NCI-H128 (cell line): Measurements from ENCODE around the gene S100B.

Experiments
- DNase-seq: peaks from one replicate; lab custom pipeline; 2025; ENCODE audit not compliant: unreplicated experiment; lab: John Stamatoyannopoulos, UW

Gene S100B

DNA sequence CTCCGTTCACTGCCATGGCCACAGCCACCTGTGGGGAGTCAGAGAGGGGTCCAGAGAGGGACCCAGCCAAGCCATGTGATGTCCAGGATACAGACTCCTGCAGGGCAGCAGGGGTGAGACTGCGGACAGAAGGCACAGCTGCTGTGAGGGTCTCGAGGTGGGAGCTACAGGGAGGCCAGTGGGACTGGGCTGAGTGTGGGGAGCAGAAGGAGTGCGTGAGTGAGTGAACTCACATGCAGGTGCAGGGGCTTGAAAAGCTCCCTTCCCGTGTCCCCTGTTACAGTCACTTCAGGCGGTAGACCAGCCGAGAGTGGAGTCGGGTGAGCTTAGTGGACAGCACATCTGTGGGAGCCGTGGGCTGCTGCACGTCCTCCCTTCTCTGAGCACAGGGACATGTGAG is 42.4 kb downstream of the S100B start:
- DNase-seq = no peak

DNA sequence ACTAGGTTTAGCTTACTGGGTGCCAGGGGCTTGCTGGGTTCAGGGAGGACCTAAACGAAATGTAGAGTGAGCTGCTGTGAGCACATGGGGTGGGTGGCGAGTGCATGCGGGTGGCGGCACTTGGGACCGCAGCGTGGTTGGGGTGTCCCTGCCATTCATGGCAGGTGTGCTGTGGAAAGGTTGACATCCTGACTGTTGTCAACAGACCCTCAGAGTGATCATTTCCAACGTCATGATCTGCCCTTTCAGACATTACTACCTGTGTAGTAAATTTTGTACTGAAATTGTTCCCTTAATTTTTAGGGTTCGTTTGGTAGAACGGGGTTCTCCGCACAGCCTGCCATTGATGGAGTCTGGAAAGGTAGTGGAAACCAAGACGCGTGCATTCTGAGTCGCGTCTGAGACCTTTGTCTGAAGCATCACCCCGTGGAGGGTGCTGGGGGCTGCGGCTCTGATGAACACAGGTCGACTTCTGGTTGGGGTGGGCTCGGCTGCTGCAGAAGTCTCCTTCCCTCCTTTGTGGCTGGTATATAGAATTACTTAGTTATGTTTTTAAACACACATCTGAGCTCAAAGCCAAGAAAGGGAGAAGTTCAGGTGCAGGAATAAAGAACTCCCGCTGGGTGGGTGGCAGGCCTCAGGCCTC is 43.3 kb downstream of the S100B start:
- no peak for DNase-seq

DNA sequence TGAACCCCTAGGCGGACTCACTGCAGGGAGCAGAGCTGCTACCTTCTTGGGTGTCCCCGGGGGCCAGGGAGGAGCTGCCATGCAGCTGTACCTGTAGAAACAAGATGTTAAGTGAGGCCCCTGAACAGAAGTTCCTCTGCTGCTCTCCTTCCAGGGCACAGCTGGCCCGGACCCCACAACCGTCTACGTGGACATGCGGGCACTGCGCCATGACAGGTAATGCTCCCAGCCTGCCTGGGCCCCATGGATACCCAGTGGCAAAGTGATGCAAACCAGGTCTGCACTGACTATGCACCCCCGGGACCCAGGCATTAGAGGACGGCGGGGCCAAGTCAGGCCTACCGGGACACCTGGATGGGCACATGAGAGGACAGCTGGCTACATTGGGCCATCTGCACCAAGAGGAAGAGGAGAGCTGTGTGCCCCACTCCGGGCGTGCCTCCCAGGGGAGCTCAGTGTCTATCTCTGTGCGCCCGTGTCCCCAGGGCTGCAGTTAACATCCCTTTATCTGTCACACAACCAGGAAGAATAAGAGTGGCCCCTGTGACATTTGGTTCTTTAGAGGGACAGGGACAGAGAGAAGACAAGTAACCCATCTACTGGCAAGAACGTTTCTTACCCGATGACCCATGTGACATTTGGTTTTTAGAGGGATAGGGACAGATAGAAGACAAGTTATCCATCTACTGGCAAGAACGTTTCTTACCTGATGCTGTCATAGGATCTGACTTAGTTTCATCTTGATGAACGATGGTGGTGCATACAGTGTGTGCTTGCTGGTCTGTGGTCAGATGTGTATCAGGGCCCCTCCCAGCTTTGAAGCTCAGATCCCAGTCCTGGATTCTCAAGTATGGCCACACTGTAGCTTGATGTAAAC is 44.1 kb downstream of the S100B start:
- DNase-seq = no peak

DNA sequence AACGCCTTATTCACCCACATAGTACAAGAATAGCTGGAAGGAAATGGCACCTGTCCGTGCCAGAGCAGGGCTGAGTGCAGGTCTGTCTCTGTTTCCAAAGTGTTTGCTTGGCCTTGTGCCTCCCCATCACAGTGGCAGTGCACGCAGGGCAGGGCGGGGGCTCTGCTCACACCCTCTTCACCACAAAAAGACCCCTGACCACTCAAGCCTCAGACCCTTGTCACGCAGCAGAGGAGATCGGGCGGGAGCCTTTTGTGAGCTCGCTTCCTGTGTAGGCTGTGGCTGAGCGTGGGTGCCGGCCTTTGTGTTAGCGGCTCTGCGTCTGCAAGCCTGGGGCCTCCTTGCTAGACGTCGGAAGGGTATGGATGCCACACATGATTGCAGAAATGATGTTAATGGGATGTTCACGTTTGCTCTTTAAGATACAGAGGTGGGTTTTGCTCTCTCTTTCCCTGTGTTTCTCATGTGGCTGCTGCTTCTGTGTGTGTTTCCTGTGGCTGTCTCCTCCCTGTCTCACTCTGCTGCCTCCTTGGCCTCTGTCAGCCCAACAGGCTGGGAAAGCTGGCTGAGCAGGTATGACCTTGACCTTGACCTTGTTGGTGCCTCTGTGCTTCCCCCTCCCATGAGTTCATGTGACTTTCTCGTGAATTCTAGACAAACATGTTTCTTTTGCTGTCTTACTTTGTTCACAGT is 45.4 kb downstream of the S100B start:
- no peak for DNase-seq

DNA sequence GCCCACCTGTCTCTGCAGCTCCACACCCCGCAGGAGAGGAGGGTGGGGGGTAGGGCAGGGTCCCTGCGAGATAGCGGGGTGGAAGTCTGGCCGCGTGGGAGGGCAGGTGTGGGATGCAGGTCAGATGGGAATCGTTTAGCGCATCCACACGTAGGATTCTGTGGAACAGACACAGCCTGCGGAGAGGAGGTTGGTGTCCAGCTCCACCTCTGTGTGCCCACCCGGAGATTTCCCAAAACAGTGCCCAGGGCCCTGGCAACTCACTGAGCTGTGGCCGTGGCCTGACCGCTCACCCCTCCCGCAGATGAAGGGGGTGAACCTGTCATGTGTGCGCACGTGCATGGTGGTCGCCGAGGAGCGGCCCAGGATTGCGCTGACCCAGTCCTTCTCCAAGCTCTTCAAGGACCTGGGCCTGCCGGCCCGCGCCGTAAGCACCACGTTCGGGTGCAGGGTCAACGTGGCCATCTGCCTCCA is 46.9 kb downstream of the S100B start:
- DNase-seq = no peak

DNA sequence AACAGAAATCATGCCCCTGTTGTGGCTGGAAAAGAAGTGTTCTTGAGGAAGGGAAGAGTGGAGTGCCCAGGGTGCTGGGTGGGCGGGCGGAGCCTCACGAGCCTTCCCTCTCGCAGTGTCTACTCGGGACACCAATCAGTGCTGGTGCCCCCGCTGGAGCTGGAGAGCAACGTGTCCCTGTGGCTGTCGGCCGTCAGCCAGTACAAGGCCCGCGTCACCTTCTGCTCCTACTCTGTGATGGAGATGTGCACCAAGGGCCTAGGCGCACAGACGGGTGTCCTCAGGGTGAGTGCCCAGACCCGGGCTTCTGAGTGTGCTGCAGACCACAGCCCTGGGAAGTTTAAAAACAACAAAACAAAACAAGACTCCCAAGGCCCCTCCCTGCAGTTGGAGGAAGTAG is 47.4 kb downstream of the S100B start:
- DNase-seq = no peak

DNA sequence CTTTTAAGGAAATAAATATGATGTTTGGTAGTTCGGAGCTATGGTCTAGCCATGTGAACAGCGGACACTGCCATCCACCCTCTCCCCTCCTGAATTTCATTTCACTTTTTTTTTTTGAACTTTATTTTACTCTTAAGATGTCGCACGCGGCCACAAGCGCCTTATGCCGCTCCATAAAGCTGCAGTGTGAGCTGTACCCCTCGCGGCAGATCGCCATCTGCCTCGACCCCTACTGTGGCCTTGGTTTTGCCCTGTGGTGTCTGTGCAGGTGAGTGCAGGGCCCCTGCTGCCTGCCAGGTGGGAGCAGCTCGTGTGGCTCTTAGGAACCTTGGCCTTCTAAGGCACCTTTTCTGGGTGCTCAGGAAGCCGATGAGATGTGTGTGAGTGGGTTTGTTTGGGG is 48.1 kb downstream of the S100B start:
- no peak for DNase-seq

DNA sequence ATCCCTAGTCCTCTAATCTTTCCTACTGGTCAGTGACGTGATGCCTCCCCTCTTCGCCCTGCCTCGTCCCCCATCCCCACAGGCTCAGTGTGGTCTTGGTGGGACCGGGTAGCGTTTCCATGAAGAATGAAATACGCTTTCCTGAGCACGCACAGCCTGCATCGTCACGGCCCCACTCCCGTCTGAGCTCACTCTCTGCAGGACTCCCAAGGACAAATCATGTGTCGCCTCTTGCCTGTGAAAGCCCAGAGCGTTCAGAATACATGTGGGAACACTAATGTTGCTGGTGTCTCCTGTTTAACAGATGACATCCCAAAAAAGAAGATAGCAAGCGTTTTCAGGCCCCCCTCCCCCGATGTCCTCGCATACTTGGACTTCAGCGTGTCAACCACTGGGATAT is 49.2 kb downstream of the S100B start:
- DNase-seq = no peak

DNA sequence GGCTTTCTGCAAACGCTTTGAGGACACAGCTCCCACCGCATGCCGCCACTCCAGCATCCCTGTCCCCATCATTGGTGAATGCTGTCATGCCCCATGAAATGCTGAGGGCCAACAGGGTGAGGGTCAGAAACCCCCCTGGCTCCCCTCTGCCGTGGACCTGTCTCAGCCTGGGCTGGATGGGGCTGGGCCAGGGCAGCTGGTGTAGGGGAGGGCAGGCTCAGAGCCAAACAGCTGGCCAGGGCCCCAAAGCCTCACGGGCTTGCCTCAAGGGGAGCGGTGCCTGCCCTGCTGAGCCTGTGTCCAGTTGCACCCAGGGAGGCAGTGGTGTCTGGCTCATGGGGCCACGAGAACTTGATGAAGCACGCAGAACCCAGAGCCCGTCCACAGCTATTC is 49.7 kb downstream of the S100B start:
- no peak for DNase-seq

DNA sequence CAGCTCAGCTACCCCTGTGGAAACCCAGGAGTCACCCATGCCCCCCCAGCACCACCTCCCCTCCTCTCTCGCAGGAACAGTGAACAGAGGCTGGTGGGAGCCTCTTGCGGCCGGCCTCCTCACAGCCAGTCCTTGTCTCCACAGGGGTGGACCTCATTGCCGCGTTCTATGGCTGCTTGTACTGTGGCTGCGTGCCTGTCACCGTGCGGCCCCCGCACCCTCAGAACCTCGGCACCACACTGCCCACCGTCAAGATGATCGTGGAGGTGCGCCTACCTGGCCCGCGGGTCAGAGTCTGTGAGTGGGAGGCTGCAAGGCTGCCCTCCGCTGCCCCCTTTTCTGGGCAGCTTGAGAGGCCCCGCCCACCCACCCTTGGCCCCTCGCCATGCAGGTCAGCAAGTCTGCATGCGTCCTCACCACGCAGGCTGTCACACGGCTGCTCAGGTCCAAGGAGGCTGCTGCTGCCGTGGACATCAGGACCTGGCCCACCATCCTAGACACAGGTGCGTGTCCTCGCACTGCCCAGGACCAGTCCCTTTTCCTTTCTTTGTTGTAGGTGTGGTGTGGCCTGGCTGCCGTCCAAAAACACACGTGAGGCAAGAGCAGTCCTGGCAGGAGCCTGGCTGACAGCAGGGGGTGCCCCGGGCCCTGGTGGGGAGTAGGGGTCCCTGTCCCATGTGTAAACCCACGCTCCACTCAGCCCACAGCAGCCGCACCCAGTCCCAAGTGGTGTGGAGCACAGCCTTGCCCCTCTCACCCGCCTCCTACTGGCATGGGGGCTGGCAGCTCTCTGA is 50.3 kb downstream of the S100B start:
- DNase-seq = no peak

DNA sequence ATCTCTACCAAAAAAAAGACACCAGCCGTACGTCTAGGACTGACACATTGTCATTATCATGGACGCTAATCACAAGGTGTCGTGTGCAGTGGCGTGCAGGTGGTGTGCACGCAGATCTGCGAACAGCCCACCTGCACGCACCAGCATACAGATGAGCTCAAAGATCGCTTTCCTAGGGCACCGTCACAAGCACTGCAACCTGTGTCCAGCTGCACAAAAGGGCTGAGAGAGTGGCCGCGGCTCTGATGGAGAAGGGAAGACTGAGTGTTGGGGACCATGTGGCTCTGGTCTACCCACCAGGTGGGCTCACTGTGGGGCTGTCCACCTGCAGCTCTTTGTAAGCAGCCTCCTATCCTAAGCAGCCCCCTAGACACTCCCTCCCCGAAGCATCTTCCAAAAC is 50.9 kb downstream of the S100B start:
- DNase-seq = no peak

DNA sequence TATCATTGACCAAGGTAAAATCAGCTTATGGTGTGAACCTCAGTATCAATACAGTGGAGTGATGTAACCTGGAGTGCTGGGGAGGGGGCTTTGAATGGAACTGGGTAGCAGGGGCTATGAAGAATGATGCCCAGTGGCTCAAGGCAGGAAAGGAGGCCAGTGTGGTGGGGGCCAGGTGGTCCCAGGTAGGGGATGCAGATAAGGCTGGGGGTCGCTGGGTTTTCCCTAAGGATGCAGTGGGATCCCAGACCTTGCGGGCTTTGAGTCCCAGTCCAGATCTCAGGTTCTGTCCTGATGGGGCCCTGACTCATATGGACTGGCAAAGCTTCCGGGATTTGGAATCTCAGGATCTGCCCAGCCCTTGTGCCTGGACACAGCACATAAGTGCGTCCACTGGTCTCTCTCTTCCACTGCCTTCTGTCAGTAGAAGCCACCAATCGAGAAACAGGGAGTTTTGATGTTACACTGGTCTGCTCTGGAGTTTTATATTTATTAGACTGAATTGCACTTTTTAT is 52.0 kb downstream of the S100B start:
- no peak for DNase-seq

DNA sequence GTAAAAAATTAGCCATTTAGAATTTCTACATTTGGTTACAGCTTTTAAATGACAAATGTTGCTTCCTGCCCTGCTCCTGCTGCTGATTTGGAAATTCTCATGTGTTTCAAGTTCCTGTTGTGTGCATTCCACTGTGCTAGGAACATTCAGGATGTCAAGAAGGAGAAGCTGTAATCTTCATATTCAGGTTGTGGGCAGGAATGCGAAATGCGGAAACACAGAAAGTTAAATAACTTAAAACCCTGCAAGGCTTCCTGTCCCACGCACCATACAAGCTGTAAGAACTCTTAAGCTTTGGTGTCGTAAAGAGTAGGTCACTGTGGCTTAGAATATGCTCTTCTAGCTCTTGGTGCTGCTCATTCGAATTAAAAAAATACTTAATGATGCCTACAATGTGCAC is 52.6 kb downstream of the S100B start:
- DNase-seq = no peak

DNA sequence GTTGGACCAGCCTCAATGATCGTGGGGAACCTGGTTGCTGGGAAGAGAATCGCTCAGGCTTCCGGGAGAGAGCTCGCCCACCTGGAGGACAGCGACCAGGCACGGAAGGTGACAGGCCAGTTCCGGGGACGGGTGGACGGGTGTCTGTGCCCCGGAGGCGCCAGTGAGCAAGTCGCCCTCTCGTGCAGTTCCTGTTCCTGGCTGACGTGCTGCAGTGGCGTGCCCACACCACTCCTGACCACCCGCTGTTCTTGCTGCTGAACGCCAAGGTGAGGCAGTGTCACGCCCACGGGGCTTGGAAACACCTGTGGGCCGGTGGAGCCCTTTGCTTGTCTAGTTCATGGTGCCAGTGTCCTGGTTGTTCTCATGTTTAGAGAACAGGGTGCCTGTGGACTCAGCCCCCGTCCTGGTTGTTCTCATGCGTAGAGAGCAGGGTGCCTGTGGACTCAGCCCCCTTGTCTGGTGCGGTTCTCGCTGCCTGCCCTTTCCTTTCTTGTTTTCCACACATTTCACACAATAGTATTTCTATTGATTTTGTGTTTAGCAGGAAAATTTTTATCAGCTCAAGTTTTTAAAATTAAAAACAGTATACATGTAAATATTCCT is 53.1 kb downstream of the S100B start:
- no peak for DNase-seq

DNA sequence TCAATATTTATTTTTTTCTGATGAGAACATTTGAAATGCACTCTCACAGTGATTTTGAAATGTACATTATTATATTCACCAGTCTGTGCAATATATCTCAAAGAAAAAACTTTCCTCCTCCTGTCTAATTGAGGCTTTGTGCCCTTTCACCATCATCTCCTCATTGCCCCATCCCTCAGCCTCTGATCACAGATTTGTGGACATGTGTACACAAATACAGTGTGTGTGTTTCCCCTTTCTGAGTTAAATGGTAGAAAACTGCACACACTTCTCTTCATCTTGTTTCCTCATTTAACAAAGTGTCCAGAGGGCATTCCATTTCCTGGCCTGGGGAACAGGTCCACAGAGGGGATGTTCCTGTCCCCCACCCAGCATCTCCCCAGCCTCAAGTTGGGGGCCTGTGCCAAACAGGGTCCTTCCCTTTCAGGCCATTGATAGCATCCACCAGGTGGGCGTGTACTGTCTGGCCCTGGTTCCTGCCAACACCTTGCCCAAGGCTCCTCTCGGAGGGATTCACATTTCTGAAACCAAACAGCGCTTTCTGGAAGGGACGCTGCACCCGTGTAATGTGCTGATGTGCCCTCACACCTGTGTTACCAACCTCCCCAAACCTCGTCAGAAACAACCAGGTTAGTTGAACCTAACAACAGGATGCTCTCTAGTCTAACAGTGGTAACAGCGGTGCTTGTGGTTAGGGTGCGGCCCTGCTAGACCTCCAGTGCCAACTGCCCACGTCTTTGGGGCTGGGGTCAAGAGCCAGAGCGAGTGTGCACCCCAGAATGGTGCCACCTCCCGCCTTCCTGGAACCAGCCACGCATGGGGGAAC is 54.6 kb downstream of the S100B start:
- no peak for DNase-seq

DNA sequence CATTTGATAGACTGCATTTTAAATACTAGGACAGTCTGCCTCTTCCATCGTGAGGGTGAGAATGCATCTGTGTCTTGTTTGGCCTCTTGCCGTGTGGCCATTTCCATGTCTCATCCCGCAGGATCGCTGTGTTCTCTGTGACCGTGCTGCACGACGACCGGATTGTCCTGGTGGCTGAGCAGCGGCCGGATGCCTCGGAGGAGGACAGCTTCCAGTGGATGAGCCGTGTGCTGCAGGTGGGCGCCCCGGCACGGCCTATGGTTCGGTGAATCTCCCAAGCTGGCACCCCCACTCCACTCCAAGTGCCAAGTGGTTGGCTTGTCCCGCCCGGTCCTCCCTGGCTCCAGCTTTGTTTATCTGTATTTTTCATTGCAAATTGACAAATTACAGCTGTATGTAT is 55.2 kb downstream of the S100B start:
- DNase-seq = no peak
